Keratinocyte (primary cell): ENCODE results near the gene SLC27A4.

Source experiments
- EZH2 ChIP-seq: IDR thresholded peaks from one replicate; pipeline ENCODE4 v1.6.1; 2012; ENCODE audit warnings: inconsistent platforms, mild to moderate bottlenecking, low read length, moderate library complexity
- TF ChIP-seq, protein P1 (sequence below), 3 experiments: IDR thresholded peaks in 1 of 3; conservative IDR thresholded peaks in 1 of 3; optimal IDR thresholded peaks in 1 of 3; 2 replicates in 2 of 3; 3 replicates in 1 of 3; pipeline versions ENCODE3 to v1.5.1; 2011; ENCODE audit warnings: low read length in 3 of 3, mild to moderate bottlenecking in 3 of 3, moderate library complexity in 2 of 3, control low read depth in 1 of 3, inconsistent platforms in 1 of 3; ENCODE audit not compliant: insufficient read depth in 2 of 3; ENCODE audit errors: extremely low read depth in 1 of 3

- TF ChIP-seq, protein P1, sequence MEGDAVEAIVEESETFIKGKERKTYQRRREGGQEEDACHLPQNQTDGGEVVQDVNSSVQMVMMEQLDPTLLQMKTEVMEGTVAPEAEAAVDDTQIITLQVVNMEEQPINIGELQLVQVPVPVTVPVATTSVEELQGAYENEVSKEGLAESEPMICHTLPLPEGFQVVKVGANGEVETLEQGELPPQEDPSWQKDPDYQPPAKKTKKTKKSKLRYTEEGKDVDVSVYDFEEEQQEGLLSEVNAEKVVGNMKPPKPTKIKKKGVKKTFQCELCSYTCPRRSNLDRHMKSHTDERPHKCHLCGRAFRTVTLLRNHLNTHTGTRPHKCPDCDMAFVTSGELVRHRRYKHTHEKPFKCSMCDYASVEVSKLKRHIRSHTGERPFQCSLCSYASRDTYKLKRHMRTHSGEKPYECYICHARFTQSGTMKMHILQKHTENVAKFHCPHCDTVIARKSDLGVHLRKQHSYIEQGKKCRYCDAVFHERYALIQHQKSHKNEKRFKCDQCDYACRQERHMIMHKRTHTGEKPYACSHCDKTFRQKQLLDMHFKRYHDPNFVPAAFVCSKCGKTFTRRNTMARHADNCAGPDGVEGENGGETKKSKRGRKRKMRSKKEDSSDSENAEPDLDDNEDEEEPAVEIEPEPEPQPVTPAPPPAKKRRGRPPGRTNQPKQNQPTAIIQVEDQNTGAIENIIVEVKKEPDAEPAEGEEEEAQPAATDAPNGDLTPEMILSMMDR (optimal IDR thresholded peaks at IDR 0.05 in 1 of 3, IDR thresholded peaks at IDR 0.05 in 1 of 3, conservative IDR thresholded peaks at IDR 0.05 in 1 of 3; ENCODE audit: extremely low read depth in 1 of 3, insufficient read depth in 2 of 3, low read length in 3 of 3), result no peak
- no peak for TF ChIP-seq EZH2
Measured at GRCh38 chr9:128408963-128409431, 68.7 kb downstream of the SLC27A4 start.
